ENCODE measurements around the gene THSD4. TPM values are rescaled to one million over a fixed set of nuclear protein-coding genes. Genes with fewer than 3 reads are reported as not detected.
"Not testable (repeated sequence)": the region's sequence is repeated elsewhere in the genome, so short reads cannot be mapped to it uniquely, and the experiment has no call there.

The THSD4 gene
- total and polyA plus RNA-seq, 3 experiments from 2014 or later = not detected

DNA sequence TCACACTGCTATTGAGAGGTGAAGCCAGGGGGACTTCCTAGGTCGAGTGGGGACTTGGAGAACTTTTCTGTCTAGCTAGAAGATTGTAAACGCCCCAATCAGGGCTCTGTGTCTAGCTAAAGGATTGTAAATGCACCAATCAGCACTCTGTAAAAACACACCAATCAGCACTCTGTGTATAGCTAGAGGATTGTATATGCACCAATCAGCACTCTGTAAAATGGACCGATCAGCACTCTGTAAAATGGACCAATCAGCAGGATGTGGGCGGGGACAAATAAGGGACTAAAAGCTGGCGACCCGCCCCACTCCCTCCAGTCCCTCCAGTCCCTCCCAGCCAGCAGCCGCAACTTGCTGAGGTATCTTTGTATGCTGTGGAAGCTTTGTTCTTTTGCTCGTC lies 98.7 kb downstream of the THSD4 start:
- CTCF ChIA-PET = interaction anchor here (1.4 kb wide), 1 partner anchor 13 kb away, joined by 6 read pairs; no protein-coding TSS in a partner anchor
- H3K4me1 Mint-ChIP-seq; H3K9me3 ChIP-seq (ENCODE audit: low read length); DNase-seq; H3K4me3 Mint-ChIP-seq; H3K4me1 ChIP-seq (ENCODE audit: insufficient read depth, low read length); H3K27me3 ChIP-seq (ENCODE audit: insufficient read depth, low read length, poor library complexity, severe bottlenecking); H3K36me3 Mint-ChIP-seq; H3K27ac ChIP-seq (ENCODE audit: low read depth, low read length); POLR2A ChIA-PET; H3K9me3 Mint-ChIP-seq; H3K36me3 ChIP-seq (ENCODE audit: insufficient read depth, low read length); H3K4me3 ChIP-seq (ENCODE audit: low read length); H3K27ac Mint-ChIP-seq: not testable (repeated sequence)
- H3K27me3 Mint-ChIP-seq = peaks cover 16 to 25% of the 10 kb centered on the region in 2 donors

DNA sequence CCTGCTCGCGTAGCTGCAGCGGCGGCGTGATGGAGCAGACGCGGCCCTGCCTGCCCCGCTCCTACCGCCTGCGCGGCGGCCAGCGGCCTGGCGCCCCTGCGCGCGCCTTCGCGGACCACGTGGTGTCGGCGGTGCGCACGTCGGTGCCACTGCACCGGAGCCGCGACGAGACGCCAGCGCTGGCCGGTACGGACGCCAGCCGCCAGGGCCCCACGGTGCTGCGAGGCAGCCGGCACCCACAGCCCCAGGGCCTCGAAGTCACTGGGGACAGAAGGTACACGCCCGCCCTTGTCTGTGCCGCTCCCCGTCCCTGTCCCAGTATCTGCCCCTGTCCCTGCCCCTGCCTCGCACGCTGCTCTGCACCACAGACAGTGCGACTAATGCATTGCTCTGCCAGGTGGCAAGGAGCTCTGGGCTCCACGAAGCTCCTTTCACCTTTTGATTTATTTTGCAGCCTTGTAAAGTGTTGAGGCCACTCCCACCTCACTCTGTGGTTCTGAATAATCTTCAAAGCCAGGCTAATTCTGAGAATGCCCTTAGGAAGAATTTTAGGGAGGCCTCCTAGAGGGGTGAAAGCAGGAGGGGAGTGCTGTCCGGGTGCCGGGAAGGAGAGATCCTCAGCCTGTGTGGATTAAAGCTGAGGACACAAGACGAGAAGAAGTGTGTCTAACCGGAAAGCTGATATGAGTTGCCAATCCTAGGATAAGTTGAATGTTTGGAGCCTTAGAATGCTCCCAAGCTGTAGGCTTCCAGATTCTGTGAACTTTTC lies 100.0 kb downstream of the THSD4 start:
- Histone ChIP-seq H3K9me3 (ENCODE audit: low read length) (no peaks in the 10 kb centered on the region), H3K27me3 (ENCODE audit: insufficient read depth, low read length, poor library complexity, severe bottlenecking) (peaks cover 7% of the 10 kb centered on the region), H3K27ac (ENCODE audit: low read depth, low read length) (no peak overlapping the region), H3K4me1 (ENCODE audit: insufficient read depth, low read length) (no peaks in the 10 kb centered on the region), H3K4me3 (ENCODE audit: low read length) (no peak overlapping the region), H3K36me3 (ENCODE audit: insufficient read depth, low read length) (no peaks in the 10 kb centered on the region)
- Mint-ChIP-seq H3K27ac (peak overlapping the region in 1 of 8 donors; percentile 16), H3K27me3 (peaks cover 16 to 28% of the 10 kb centered on the region in 2 donors), H3K9me3 (peaks cover 0 to 4% (median 0%) of the 10 kb centered on the region in 5 donors), H3K4me3 (no peak overlapping the region), H3K36me3 (no peaks in the 10 kb centered on the region), H3K4me1 (no peaks in the 10 kb centered on the region)
- POLR2A ChIA-PET = no interaction called here
- no peak for DNase-seq
- CTCF ChIA-PET = interaction anchor here (1.4 kb wide), 1 partner anchor 14 kb away, joined by 6 read pairs; no protein-coding TSS in a partner anchor

DNA sequence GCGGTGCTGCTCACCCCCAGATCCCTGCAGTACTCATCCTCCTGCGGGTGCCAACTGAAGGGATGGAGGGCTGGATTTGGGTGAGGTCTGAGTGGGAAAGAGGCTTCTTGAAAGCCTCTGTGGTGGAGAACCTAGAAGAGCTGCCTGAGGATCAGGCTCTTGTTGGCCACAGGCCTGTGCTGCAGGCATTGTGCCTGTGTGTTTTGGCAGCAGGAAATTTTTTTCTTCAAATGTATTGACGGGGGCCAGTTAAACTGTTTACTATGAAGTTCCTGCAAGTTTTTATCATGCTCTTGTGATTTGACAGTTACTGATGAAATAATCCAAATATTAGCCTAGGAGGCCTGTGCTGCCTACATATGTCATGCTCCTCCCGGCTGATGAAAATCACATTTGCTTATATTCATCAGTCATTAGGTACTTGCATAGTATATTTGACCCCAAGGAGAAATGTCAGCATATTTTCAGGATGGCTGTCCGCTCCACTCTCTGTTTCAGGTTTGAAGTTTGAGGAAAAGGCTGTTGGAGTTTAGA lies 103.1 kb downstream of the THSD4 start:
- ChIA-PET POLR2A (no interaction called here), CTCF (no interaction called here)
- peaks cover 3% of the 10 kb centered on the region for H3K27me3 ChIP-seq (ENCODE audit: insufficient read depth, low read length, poor library complexity, severe bottlenecking)
- peaks cover 17 to 28% of the 10 kb centered on the region in 2 donors for H3K27me3 Mint-ChIP-seq
- H3K9me3 Mint-ChIP-seq = peaks cover 0 to 4% (median 0%) of the 10 kb centered on the region in 5 donors
- no peaks in the 10 kb centered on the region for H3K9me3 ChIP-seq (ENCODE audit: low read length)
- H3K4me1 ChIP-seq (ENCODE audit: insufficient read depth, low read length) = no peaks in the 10 kb centered on the region
- no peaks in the 10 kb centered on the region for H3K4me1 Mint-ChIP-seq
- no peak overlapping the region for H3K27ac ChIP-seq (ENCODE audit: low read depth, low read length)
- H3K27ac Mint-ChIP-seq = no peak overlapping the region
- H3K36me3 Mint-ChIP-seq = no peaks in the 10 kb centered on the region
- no peak overlapping the region for H3K4me3 Mint-ChIP-seq
- DNase-seq = no peak
- no peaks in the 10 kb centered on the region for H3K36me3 ChIP-seq (ENCODE audit: insufficient read depth, low read length)
- H3K4me3 ChIP-seq (ENCODE audit: low read length) = no peak overlapping the region

DNA sequence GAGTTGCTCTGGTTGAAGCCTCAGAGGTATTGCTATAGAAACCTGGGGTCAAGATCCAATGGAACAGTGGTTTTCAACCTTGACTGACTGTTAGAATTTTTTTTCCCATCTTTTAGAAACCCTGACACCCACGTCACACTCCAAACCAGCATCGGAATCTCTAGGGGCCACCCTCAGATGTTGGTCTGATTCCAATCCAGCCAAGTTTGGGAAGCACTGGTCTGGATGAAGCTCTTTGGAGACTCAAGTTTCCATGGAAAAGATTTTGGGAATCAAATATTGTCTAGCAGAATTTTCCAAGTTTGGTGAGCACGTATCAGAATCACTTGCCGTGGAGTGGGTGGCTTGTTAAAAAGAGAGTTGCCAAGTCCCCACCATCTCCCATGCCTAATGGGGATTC lies 103.8 kb downstream of the THSD4 start:
- DNase-seq = no peak
- Histone ChIP-seq H3K4me1 (ENCODE audit: insufficient read depth, low read length) (no peaks in the 10 kb centered on the region), H3K9me3 (ENCODE audit: low read length) (no peaks in the 10 kb centered on the region), H3K27ac (ENCODE audit: low read depth, low read length) (no peak overlapping the region), H3K4me3 (ENCODE audit: low read length) (no peak overlapping the region), H3K36me3 (ENCODE audit: insufficient read depth, low read length) (no peaks in the 10 kb centered on the region), H3K27me3 (ENCODE audit: insufficient read depth, low read length, poor library complexity, severe bottlenecking) (no peaks in the 10 kb centered on the region)
- peaks cover 0 to 4% (median 0%) of the 10 kb centered on the region in 5 donors for H3K9me3 Mint-ChIP-seq
- POLR2A ChIA-PET = no interaction called here
- no peaks in the 10 kb centered on the region for H3K36me3 Mint-ChIP-seq
- H3K4me3 Mint-ChIP-seq = no peak overlapping the region
- no peaks in the 10 kb centered on the region for H3K4me1 Mint-ChIP-seq
- peaks cover 17 to 34% of the 10 kb centered on the region in 2 donors for H3K27me3 Mint-ChIP-seq
- H3K27ac Mint-ChIP-seq = no peak overlapping the region
- CTCF ChIA-PET = no interaction called here

DNA sequence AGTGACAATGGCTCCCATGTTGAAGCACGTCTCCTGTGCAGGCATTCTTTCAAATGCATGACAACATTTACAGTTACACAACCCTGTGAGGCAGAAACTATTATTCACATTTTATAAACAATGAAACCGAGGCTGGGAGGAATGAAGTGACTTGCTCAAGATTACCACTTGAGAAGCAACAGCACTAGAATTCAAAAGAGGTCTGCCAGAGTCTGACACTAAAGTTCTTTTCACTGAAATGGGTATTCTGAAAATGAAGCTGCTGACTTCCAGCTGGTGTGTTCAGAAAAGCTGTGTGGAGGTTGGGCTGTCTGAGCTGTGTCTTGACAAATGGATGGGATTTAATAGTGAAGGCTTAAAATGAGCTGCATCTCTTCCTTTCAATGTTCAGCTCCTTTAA lies 104.4 kb downstream of the THSD4 start:
- Mint-ChIP-seq H3K9me3 (peaks cover 0 to 4% (median 0%) of the 10 kb centered on the region in 5 donors), H3K36me3 (no peaks in the 10 kb centered on the region), H3K27me3 (peaks cover 17 to 35% of the 10 kb centered on the region in 2 donors), H3K4me3 (no peak overlapping the region), H3K4me1 (no peaks in the 10 kb centered on the region), H3K27ac (peak overlapping the region in 1 of 8 donors; percentile 44)
- Histone ChIP-seq H3K9me3 (ENCODE audit: low read length) (no peaks in the 10 kb centered on the region), H3K4me3 (ENCODE audit: low read length) (no peak overlapping the region), H3K27me3 (ENCODE audit: insufficient read depth, low read length, poor library complexity, severe bottlenecking) (no peaks in the 10 kb centered on the region), H3K27ac (ENCODE audit: low read depth, low read length) (no peak overlapping the region), H3K4me1 (ENCODE audit: insufficient read depth, low read length) (no peaks in the 10 kb centered on the region), H3K36me3 (ENCODE audit: insufficient read depth, low read length) (no peaks in the 10 kb centered on the region)
- POLR2A ChIA-PET = no interaction called here
- CTCF ChIA-PET = no interaction called here
- no peak for DNase-seq

DNA sequence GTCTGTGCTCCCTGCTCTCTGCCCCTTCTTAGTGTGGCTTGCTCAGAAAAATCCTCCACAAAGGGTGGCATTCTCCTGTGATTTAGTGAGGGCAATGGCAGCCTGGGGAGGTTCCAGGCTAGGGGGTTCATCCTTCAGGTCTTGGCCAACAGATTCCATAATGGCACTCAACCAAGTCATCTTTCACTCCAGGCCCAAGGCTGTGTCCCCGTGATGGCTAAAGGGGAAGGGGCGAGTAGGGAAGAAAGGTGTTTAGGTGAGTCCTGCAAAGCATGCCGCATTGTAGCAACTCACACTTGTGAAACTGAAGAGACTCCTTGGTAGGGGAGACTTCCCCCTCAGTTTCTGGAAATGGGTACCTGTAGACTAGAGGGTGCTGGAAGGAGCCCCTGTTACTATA lies 105.6 kb downstream of the THSD4 start:
- POLR2A ChIA-PET = no interaction called here
- H3K27me3 Mint-ChIP-seq = peaks cover 16 to 30% of the 10 kb centered on the region in 2 donors

DNA sequence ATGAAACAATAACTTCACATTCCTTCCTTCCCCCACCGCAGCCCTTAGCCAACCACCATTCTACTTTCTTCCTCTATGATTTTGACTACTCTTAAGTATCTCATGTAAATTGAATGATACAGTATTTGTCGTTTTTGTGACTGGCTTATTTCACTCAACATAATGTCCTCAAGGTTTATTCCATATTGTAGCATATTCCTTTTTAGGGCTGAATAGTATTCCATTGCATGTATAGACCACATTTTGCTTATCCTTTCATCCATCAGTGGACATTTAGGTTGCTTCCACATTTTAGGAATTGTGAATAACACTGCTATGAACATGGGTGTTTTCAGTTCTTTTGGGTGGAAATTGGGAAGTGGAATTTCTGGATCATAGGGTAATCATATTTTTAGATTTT lies 106.1 kb downstream of the THSD4 start:
- no peaks in the 10 kb centered on the region for H3K36me3 Mint-ChIP-seq
- H3K36me3 ChIP-seq (ENCODE audit: insufficient read depth, low read length) = no peaks in the 10 kb centered on the region
- H3K27me3 ChIP-seq (ENCODE audit: insufficient read depth, low read length, poor library complexity, severe bottlenecking) = no peaks in the 10 kb centered on the region
- ChIA-PET POLR2A (no interaction called here), CTCF (no interaction called here)
- H3K27ac Mint-ChIP-seq = no peak overlapping the region
- H3K4me3 Mint-ChIP-seq = no peak overlapping the region
- no peaks in the 10 kb centered on the region for H3K4me1 ChIP-seq (ENCODE audit: insufficient read depth, low read length)
- no peak overlapping the region for H3K27ac ChIP-seq (ENCODE audit: low read depth, low read length)
- peaks cover 11 to 26% of the 10 kb centered on the region in 2 donors for H3K27me3 Mint-ChIP-seq
- no peaks in the 10 kb centered on the region for H3K9me3 ChIP-seq (ENCODE audit: low read length)
- no peak overlapping the region for H3K4me3 ChIP-seq (ENCODE audit: low read length)
- H3K4me1 Mint-ChIP-seq = no peaks in the 10 kb centered on the region
- H3K9me3 Mint-ChIP-seq = peaks cover 0 to 4% (median 0%) of the 10 kb centered on the region in 5 donors
- no peak for DNase-seq

More for the DNA sequence above, 105.6 kb downstream of the THSD4 start:
- H3K27ac Mint-ChIP-seq = no peak overlapping the region
- H3K36me3 ChIP-seq (ENCODE audit: insufficient read depth, low read length) = no peaks in the 10 kb centered on the region
- no peak overlapping the region for H3K27ac ChIP-seq (ENCODE audit: low read depth, low read length)
- H3K9me3 Mint-ChIP-seq = peaks cover 0 to 4% (median 0%) of the 10 kb centered on the region in 5 donors
- H3K4me3 Mint-ChIP-seq = no peak overlapping the region
- no peaks in the 10 kb centered on the region for H3K27me3 ChIP-seq (ENCODE audit: insufficient read depth, low read length, poor library complexity, severe bottlenecking)
- CTCF ChIA-PET = no interaction called here
- DNase-seq = no peak
- H3K4me1 Mint-ChIP-seq = no peaks in the 10 kb centered on the region
- H3K9me3 ChIP-seq (ENCODE audit: low read length) = no peaks in the 10 kb centered on the region
- H3K36me3 Mint-ChIP-seq = no peaks in the 10 kb centered on the region
- H3K4me1 ChIP-seq (ENCODE audit: insufficient read depth, low read length) = no peaks in the 10 kb centered on the region
- H3K4me3 ChIP-seq (ENCODE audit: low read length) = no peak overlapping the region

DNA sequence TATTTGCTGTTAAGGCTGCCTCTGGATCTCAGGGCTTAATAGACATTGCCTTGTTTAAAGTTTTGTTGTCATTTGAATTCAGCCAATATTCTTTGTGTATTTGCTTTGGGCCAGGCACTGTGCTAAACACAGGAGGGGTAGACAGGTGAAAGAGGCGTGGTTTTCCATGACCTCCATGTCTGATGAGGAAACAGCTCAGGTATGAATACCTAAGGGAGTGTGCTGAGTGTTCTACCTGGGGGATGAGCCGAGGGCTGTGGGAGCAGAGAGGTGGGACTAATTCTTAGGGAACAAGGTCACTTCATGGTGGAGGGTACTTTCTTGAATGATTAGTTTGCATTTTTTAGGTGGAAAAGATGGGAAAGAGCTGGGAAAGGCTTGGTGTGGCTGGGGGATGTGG lies 108.2 kb downstream of the THSD4 start:
- Histone ChIP-seq H3K27ac (ENCODE audit: low read depth, low read length) (no peak overlapping the region), H3K4me3 (ENCODE audit: low read length) (no peak overlapping the region), H3K9me3 (ENCODE audit: low read length) (no peaks in the 10 kb centered on the region), H3K4me1 (ENCODE audit: insufficient read depth, low read length) (no peaks in the 10 kb centered on the region), H3K27me3 (ENCODE audit: insufficient read depth, low read length, poor library complexity, severe bottlenecking) (no peaks in the 10 kb centered on the region), H3K36me3 (ENCODE audit: insufficient read depth, low read length) (no peaks in the 10 kb centered on the region)
- no peak overlapping the region for H3K4me3 Mint-ChIP-seq
- ChIA-PET POLR2A (no interaction called here), CTCF (no interaction called here)
- no peaks in the 10 kb centered on the region for H3K36me3 Mint-ChIP-seq
- H3K27me3 Mint-ChIP-seq = peaks cover 4 to 15% of the 10 kb centered on the region in 2 donors
- DNase-seq = no peak
- peaks cover 0 to 2% (median 0%) of the 10 kb centered on the region in 5 donors for H3K9me3 Mint-ChIP-seq
- peak overlapping the region in 1 of 8 donors; percentile 9 for H3K27ac Mint-ChIP-seq
- H3K4me1 Mint-ChIP-seq = no peaks in the 10 kb centered on the region

Data from CD8-positive, alpha-beta memory T cell (primary cell).